Inferior parietal cortex (tissue), 1 donor: ENCODE data around the gene ARHGEF1.
"Not testable (repeated sequence)": the region's sequence is repeated elsewhere in the genome, so short reads cannot be mapped to it uniquely, and the experiment has no call there.

ENCODE experiments used
- DNase-seq: peaks from one replicate; pipeline ENCODE4 v3.0.0-alpha.2; 2016; ENCODE audit errors: extremely low spot score

The ARHGEF1 gene

GRCh38 chr19:41905273-41906002 lies 22.5 kb downstream of the ARHGEF1 start:
- no peak for DNase-seq

- DNase-seq: no peak
Measured at GRCh38 chr19:41906271-41906670, 23.3 kb downstream of the ARHGEF1 start.

DNA sequence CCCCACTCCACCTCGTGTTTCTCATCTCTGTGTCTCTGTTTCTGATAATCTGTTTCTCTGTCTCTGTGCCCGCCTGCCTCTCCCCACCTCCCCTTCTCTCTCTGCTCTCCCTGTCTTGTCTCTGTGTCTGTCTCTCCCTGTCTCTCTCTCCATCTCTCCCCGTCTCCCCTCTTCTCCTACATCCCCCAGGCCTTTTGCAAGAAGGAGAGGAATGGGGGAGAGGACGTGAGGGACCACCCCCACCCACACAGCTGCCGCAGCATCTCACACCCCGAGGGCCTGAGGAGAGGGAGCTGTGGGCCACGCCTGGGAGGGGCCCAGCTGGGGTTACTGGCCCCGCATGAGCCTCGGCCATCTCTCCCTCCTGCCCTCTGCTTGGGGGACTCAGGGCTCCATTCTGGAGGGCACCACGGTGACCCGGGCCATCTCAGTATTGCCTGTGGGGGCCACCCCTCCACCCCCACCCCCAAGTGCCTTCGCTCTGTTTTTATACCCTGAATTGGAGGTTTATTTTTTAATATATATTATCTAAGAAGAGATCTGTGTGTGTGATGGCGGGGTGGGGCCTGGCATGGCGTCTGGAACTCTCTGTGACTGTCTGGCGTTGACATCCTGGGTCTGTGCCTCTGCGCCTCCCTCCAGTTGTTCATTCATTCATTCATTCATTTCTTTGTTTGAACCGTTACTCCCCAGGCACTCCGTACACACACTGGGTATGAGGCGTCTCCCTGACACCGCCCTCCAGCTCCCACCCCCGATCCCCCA lies 24.1 kb downstream of the ARHGEF1 start:
- DNase-seq: no peak

GRCh38 chr19:41907994-41908615 lies 25.1 kb downstream of the ARHGEF1 start:
- DNase-seq: no peak

GRCh38 chr19:41908724-41909464 lies 25.9 kb downstream of the ARHGEF1 start:
- no peak for DNase-seq

- no peak for DNase-seq
Measured at GRCh38 chr19:41909706-41910105, 26.7 kb downstream of the ARHGEF1 start.

DNA sequence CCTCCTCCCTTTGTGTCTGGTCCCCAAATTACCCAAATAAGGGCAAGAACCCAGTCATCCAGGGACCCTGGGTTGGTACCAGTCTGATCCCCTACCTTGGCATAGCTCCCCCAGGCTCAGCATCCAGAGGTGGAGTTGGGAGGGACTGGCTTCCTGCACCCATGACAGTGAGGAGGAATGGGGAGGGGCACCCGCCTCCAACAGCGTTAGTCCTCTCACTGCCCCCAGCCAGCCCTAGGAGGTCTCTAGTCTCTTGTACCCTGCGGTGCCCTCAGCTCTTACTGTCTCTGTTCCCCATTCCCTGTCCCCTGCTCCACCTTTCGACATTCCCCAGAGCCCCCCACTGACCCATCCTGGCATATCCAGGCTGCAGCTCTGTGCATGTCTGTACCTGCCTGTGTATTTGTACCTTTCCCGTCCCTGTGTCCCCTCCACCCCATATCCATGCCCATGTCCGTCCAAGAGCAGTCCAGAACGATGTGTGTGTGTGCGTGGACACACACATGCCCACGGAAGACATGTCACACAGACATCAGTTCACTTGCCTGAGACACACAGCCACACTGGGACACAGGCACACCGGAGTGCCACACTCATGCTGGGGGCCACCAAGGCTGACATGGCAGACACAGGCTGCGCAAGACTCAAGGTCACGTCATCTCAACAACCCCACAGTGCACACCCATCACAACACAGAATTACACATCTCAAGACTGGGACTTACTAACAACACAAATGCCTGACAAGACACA lies 27.4 kb downstream of the ARHGEF1 start:
- DNase-seq: no peak

DNA sequence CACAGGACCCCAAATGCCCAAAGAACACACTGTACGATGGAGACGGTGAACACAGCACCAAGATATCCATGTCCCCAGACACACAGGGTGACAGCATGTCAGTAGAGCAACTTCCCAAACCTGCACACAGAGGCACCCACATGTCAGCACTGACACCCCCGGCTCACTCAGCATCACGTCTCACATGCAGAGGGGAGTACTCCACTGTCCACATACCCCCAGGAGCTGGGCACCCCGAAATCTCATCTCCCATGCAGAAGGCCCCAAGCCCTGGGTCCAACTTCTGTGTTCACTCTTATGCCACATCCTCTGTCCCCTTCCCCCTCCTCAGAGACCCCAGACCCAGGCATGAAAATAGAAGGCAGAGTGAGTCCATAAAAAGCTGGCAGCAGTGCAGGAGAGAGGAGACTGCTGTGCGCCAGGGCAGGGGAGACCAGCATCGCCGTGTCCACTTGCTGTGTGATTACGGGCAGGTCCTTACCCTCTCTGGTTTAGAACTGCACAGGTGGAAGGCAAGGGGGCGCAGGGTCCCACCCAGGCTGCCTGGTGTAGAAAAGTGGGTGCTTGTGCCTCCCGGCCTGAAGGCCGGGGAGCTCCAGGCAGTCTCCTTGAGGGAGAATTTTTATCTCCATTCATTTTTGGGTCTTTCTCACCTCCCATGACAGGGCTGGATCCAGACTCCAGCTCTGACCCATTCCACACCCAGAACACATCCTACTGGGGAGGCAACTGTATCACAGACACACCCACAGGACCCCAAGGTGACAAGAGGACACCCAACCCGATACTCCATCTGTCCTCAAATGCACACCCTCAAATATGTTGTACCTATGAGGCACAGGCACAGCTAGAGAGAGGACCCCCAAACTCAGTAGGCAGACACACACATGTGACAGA lies 28.3 kb downstream of the ARHGEF1 start:
- no peak for DNase-seq

GRCh38 chr19:41911889-41912731 lies 29.1 kb downstream of the ARHGEF1 start:
- no peak for DNase-seq

GRCh38 chr19:41912899-41913537 lies 30.0 kb downstream of the ARHGEF1 start:
- no peak for DNase-seq

DNA sequence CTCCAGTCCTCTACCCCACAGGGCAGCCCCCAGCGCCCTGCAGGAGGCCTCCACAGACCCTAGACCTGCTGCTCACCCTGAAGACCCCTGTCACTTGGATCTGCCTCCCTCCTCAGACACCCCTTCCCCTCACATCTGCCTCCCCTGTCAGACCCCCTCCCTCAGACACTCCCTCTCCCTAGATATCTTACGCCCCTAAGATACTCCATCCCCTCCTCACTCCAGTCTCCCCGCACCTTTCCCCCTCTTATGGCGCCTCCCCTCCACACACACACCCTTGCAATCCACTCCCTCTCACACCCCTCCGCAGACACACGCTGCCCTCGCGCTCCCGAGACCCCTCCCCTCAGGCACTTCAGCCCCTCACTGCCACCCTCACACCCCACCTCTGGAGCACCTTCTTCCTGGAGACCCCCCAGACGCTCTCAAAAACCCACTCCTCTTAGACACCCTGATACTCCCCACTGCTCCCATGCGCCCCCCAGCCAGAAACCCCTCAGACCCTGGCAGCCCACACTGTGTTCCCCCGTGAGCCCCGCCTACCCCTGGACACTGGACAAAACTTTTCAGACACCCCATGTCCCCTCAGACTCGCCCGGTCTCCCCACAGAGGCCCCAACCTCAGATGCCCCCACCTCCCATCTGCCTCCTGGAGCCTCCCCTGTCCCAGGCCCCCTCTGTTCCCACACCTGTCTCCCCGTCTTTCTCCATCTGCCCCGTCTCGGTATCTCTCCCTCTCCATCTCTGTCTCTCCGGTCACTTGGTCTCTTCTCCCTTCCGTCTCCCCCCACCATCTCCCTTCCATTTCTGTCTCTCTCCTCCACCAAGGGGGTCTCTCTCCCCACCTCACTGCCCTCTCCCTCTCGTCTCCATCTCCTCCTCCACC lies 30.8 kb downstream of the ARHGEF1 start:
- no peak for DNase-seq

GRCh38 chr19:41914424-41914834 lies 31.4 kb downstream of the ARHGEF1 start:
- not testable (repeated sequence) for DNase-seq

DNA sequence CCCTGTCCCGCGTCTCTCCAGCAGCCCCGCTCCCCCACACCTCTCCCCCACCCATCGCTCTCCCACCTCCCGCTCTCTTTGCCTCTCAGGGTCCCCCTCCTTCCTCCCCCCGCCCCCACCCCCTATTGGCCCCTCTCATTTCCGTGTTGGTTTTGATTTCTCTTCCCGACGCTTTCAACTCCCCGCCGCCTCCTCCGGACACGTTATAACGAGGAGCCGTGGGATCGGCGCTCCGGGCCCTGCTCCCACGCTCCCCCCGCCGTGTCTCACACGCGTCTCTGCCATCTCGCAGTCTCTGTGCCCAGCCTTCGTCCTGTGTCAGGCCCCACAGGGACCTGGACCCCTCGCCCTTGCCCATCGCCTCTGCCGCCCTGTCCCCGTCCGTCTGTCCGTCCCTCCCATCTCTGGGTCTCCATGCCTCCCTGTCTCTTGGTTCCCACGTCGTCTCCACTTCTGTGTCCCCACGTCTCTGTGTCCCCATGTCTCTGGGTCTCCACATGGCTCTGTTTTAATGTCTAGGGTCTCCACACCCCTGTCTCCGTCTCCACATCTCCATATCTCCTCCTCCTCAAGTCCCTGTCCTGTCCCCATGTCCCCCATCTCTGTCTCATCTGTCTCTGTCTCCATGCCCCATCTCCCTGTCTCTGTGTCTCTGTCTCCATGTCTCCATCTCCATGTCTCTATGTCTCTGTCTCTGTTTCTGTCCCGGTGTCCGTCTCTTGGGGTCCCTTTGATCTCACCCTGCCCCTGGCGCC lies 32.2 kb downstream of the ARHGEF1 start:
- DNase-seq: no peak

GRCh38 chr19:41915776-41916414 lies 32.9 kb downstream of the ARHGEF1 start:
- DNase-seq: no peak

DNA sequence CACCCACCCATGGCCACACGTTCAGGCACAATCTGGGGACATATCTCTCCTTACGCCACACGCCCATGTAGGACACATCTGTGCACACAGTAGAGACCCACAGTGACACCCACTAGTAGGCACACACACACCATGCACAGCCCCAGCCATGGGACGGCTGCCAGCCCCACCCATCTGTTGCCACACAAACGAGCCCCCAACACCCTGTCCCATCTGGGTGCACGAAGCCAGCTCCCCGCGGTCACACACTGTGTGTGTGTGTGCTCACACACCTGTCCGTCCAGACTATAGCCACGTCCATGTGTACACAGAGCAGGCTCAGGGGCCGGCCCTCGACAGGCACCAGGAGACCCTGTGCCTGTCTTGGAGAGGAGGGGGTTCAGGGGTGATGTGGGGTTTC lies 34.7 kb downstream of the ARHGEF1 start:
- DNase-seq: no peak

DNA sequence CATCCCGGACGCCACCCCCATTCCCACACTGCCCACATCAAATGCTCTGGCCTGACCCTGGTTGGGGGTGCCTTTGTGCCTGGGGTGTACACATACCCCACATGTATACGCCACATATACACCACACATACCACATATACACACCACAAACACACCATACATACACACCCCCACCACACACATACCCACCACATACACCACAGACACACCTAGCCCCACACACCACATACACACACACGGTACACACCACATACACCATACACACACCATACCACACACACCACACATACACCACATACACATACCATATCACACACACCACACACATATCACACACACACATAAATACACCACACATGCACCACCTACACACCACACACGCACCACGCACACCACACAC lies 35.1 kb downstream of the ARHGEF1 start:
- DNase-seq: no peak
